H1 (cell line): Measurements from ENCODE around the gene TRIM9. TPM values are rescaled to one million over a fixed set of nuclear protein-coding genes. Genes with fewer than 3 reads are reported as not detected.

Experiments
- CTCF ChIA-PET: fragments of 300-600 bp; sonication (Branson Sonifier 250); formaldehyde crosslinking; loops from one replicate; lab custom pipeline; 2021; ENCODE audit not compliant: partially characterized antibody; lab: Charles Lee
- POLR2A ChIA-PET: fragments of 300-600 bp; sonication (Branson Sonifier 250); formaldehyde crosslinking; loops from one replicate; lab custom pipeline; 2021; ENCODE audit warnings: inconsistent platforms; ENCODE audit not compliant: partially characterized antibody; lab: Charles Lee
- DNase-seq, 2 experiments: peaks; one replicate each; pipeline versions ENCODE4 v3.0.0 to v3.0.0-alpha.2; 2010 to 2022; ENCODE audit warnings: low spot score in 2 of 2, low read depth in 1 of 2, mixed read lengths in 1 of 2
- FAIRE-seq: peaks from 2 replicates; lab custom pipeline; 2011; peaks lifted over from hg19 to GRCh38; lab: Jason Lieb, UNC
- H2AFZ ChIP-seq: 2 replicates; pipeline ENCODE4 v1.8.1; 2012; ENCODE audit warnings: low read length, inconsistent platforms
- H2AK5ac ChIP-seq: 2 replicates; pipeline ENCODE4 v1.6.1; 2013; ENCODE audit warnings: low read depth, low read length
- H2BK120ac ChIP-seq: replicated peaks from 2 replicates; pipeline ENCODE3; 2013; ENCODE audit warnings: low read depth, low read length, inconsistent platforms
- H2BK12ac ChIP-seq: 2 replicates; pipeline ENCODE4 v1.6.1; 2013; ENCODE audit warnings: low read depth, low read length
- H2BK15ac ChIP-seq: 2 replicates; pipeline ENCODE4 v1.6.1; 2013; ENCODE audit warnings: low read length
- H2BK20ac ChIP-seq: 2 replicates; pipeline ENCODE4 v1.6.1; 2013; ENCODE audit warnings: low read length
- H2BK5ac ChIP-seq: 2 replicates; pipeline ENCODE4 v1.6.1; 2013; ENCODE audit warnings: low read depth, low read length
- H3K14ac ChIP-seq: 2 replicates; pipeline ENCODE4 v1.6.1; 2013; ENCODE audit warnings: inconsistent platforms; ENCODE audit not compliant: insufficient read length
- H3K18ac ChIP-seq: 2 replicates; pipeline ENCODE4 v1.6.1; 2013; ENCODE audit warnings: low read length; ENCODE audit errors: extremely low read depth
- H3K23ac ChIP-seq: 2 replicates; pipeline ENCODE4 v1.6.1; 2013; ENCODE audit warnings: inconsistent platforms; ENCODE audit not compliant: insufficient read length
- H3K23me2 ChIP-seq: 2 replicates; pipeline ENCODE4 v1.6.1; 2013; ENCODE audit warnings: low read depth, low read length
- H3K27ac ChIP-seq: 2 replicates; pipeline ENCODE4 v1.6.1; 2011; ENCODE audit warnings: low read depth, low read length, inconsistent platforms
- H3K27me3 ChIP-seq, 4 experiments: replicated peaks in 1 of 4; 1 replicate in 1 of 4; 2 replicates in 3 of 4; pipeline versions ENCODE4 v1.6.1 to v1.8.1; 2011 to 2013; ENCODE audit warnings: low read length in 3 of 4, mild to moderate bottlenecking in 3 of 4, inconsistent platforms in 2 of 4, mixed read lengths in 2 of 4, moderate library complexity in 1 of 4; ENCODE audit not compliant: control insufficient read depth in 3 of 4, insufficient read depth in 3 of 4; ENCODE audit errors: extremely low read depth in 1 of 4
- H3K36me3 ChIP-seq, 4 experiments: 2 replicates each; pipeline versions ENCODE4 v1.6.1 to v1.8.1; 2011 to 2013; ENCODE audit warnings: mild to moderate bottlenecking in 4 of 4, low read length in 3 of 4, moderate library complexity in 2 of 4, control low read depth in 1 of 4, inconsistent platforms in 1 of 4; ENCODE audit not compliant: insufficient read depth in 4 of 4, control insufficient read depth in 2 of 4
- H3K4ac ChIP-seq: replicated peaks from 2 replicates; pipeline ENCODE3; 2013; ENCODE audit warnings: low read length, low read depth, mixed read lengths, inconsistent platforms; ENCODE audit not compliant: insufficient read length
- H3K4me1 ChIP-seq, 4 experiments: replicated peaks in 1 of 4; 1 replicate in 1 of 4; 2 replicates in 3 of 4; pipeline versions ENCODE4 v1.6.1 to v1.8.1; 2011 to 2013; ENCODE audit warnings: low read length in 3 of 4, inconsistent platforms in 2 of 4, mixed read lengths in 1 of 4; ENCODE audit not compliant: insufficient read depth in 4 of 4, control insufficient read depth in 3 of 4
- H3K4me2 ChIP-seq, 2 experiments: 2 replicates each; pipeline versions ENCODE4 v1.6.1 to v1.8.1; 2011 to 2013; ENCODE audit warnings: low read depth in 2 of 2, low read length in 2 of 2, control low read depth in 1 of 2, inconsistent platforms in 1 of 2, mild to moderate bottlenecking in 1 of 2; ENCODE audit not compliant: insufficient read depth in 1 of 2
- H3K4me3 ChIP-seq, 4 experiments: fragments of 200-600, 300-600 bp in 1 of 4; sonication (generic), shearing (Covaris generic), sonication (Bioruptor Twin) in 1 of 4; 2 replicates each; pipeline versions ENCODE4 v1.5.1 to v1.8.1; 2011 to 2016; ENCODE audit warnings: low read length in 4 of 4, low read depth in 3 of 4, control low read depth in 2 of 4, inconsistent platforms in 2 of 4, mild to moderate bottlenecking in 2 of 4, mixed read lengths in 1 of 4, moderate library complexity in 1 of 4; ENCODE audit not compliant: insufficient read depth in 2 of 4; ENCODE audit errors: extremely low read depth in 1 of 4
- H3K56ac ChIP-seq: replicated peaks from 2 replicates; pipeline ENCODE3; 2013; ENCODE audit warnings: low read depth, mild to moderate bottlenecking, mixed read lengths, low read length, inconsistent platforms; ENCODE audit not compliant: insufficient read length
- H3K79me1 ChIP-seq: 2 replicates; pipeline ENCODE4 v1.6.1; 2013; ENCODE audit warnings: low read depth, low read length, control low read depth
- H3K79me2 ChIP-seq, 2 experiments: 2 replicates each; pipeline versions ENCODE4 v1.6.1 to v1.8.1; 2012 to 2013; ENCODE audit warnings: low read length in 2 of 2, mild to moderate bottlenecking in 2 of 2, inconsistent platforms in 1 of 2; ENCODE audit not compliant: insufficient read depth in 2 of 2, control insufficient read depth in 1 of 2
- H3K9ac ChIP-seq, 4 experiments: replicated peaks in 1 of 4; 1 replicate in 1 of 4; 2 replicates in 3 of 4; pipeline versions ENCODE4 v1.6.1 to v1.8.1; 2011 to 2013; ENCODE audit warnings: low read depth in 3 of 4, low read length in 3 of 4, control low read depth in 2 of 4, mild to moderate bottlenecking in 2 of 4, moderate library complexity in 2 of 4, inconsistent platforms in 1 of 4; ENCODE audit errors: extremely low read depth in 1 of 4
- H3K9me3 ChIP-seq, 2 experiments: 2 replicates each; pipeline versions ENCODE4 v1.6.1 to v1.8.1; 2012 to 2013; ENCODE audit warnings: mild to moderate bottlenecking in 2 of 2, moderate library complexity in 2 of 2, control low read depth in 1 of 2, inconsistent platforms in 1 of 2, low read depth in 1 of 2, low read length in 1 of 2, mixed read lengths in 1 of 2; ENCODE audit not compliant: insufficient read depth in 2 of 2
- H4K20me1 ChIP-seq, 2 experiments: replicated peaks in 1 of 2; 2 replicates each; pipeline versions ENCODE3 to v1.8.1; 2011 to 2013; ENCODE audit warnings: inconsistent platforms in 2 of 2, low read length in 2 of 2, mild to moderate bottlenecking in 1 of 2; ENCODE audit not compliant: insufficient read depth in 2 of 2, control insufficient read depth in 1 of 2
- H4K5ac ChIP-seq: 2 replicates; pipeline ENCODE4 v1.6.1; 2013; ENCODE audit warnings: low read length, low read depth, mixed read lengths, inconsistent platforms; ENCODE audit not compliant: insufficient read length
- H4K8ac ChIP-seq: 2 replicates; pipeline ENCODE4 v1.8.0; 2013; ENCODE audit warnings: mild to moderate bottlenecking, moderate library complexity, low read length, inconsistent platforms; ENCODE audit not compliant: insufficient read depth; ENCODE audit errors: extremely low read depth
- H4K91ac ChIP-seq: replicated peaks from 2 replicates; pipeline ENCODE3; 2013; ENCODE audit warnings: low read length, mixed read lengths, inconsistent platforms; ENCODE audit not compliant: insufficient read length
- BACH1 ChIP-seq: IDR thresholded peaks from 2 replicates; pipeline ENCODE4 v1.6.1; 2012; ENCODE audit warnings: low read length, improper control_type of control experiment
- EGR1 ChIP-seq: IDR thresholded peaks from 2 replicates; pipeline ENCODE4 v1.6.1; 2011; ENCODE audit warnings: low read depth, low read length, borderline replicate concordance
- HDAC6 ChIP-seq: IDR thresholded peaks from one replicate; pipeline ENCODE4 v1.7.1; 2012; ENCODE audit warnings: low read depth, mild to moderate bottlenecking, inconsistent platforms, low read length, moderate library complexity
- KDM5A ChIP-seq: fragments of 200-600 bp; IDR thresholded peaks from 2 replicates; pipeline ENCODE4 v1.7.1; 2012; ENCODE audit warnings: mild to moderate bottlenecking, low read length, inconsistent platforms, mixed read lengths
- POLR2AphosphoS5 ChIP-seq: IDR thresholded peaks from 2 replicates; pipeline ENCODE4 v1.6.1; 2011; ENCODE audit warnings: low read depth, low read length
- POU5F1 ChIP-seq: IDR thresholded peaks from 2 replicates; pipeline ENCODE4 v1.6.1; 2011; ENCODE audit warnings: low read depth, mild to moderate bottlenecking, low read length, moderate library complexity
- SP1 ChIP-seq: IDR thresholded peaks from 2 replicates; pipeline ENCODE4 v1.6.1; 2011; ENCODE audit warnings: low read depth, low read length
- SP2 ChIP-seq: IDR thresholded peaks from 2 replicates; pipeline ENCODE4 v1.6.1; 2012; ENCODE audit warnings: mild to moderate bottlenecking, low read length, inconsistent platforms
- SRF ChIP-seq: IDR thresholded peaks from 2 replicates; pipeline ENCODE4 v1.6.1; 2011; ENCODE audit warnings: mild to moderate bottlenecking, low read depth, low read length, moderate library complexity
- TBP ChIP-seq: IDR thresholded peaks from 2 replicates; pipeline ENCODE4 v1.6.1; 2011; ENCODE audit warnings: low read depth, low read length, improper control_type of control experiment
- TEAD4 ChIP-seq: IDR thresholded peaks from 2 replicates; pipeline ENCODE4 v1.6.1; 2012; ENCODE audit warnings: low read depth, low read length, inconsistent platforms, mixed read lengths
- ZNF274 ChIP-seq: IDR thresholded peaks from 2 replicates; pipeline ENCODE4 v1.7.0; 2012; ENCODE audit warnings: low read length, borderline replicate concordance; ENCODE audit errors: extremely low read depth
- WGBS, 2 experiments: shearing (Covaris generic) in 1 of 2; methylation state at CpG; one replicate each; pipeline versions ENCODE4 v1.1.6 to v1.1.7; 2013 to 2015; ENCODE audit warnings: low lambda C conversion rate in 2 of 2, mixed read lengths in 2 of 2, inconsistent platforms in 1 of 2, low coverage in 1 of 2, missing lambda C conversion rate in 1 of 2; ENCODE audit not compliant: insufficient replicate concordance in 2 of 2, insufficient coverage in 1 of 2, insufficient read length in 1 of 2; ENCODE audit errors: extremely low coverage in 1 of 2, missing lambda C conversion rate in 1 of 2; 5-methylcytosine and 5-hydroxymethylcytosine counted together
- polyA plus RNA-seq, 7 experiments: library from polyadenylated mRNA; depleted of rRNA in 3 of 7; stranded (reverse) in 5 of 7; unstranded in 2 of 7; fragments of >200 nt in 5 of 7; fragments of 200-250 nt in 2 of 7; gene quantifications; 1 replicate in 5 of 7; 2 replicates in 1 of 7; 4 replicates in 1 of 7; pipeline versions ENCODE4 v1.2.1 to v1.2.3, GENCODE V29; 2011 to 2013; ENCODE audit warnings: missing spikeins in 2 of 7, mixed read lengths in 2 of 7
- total RNA-seq: library from RNA; stranded (reverse); fragmentation: NEBNext Ultra II Directional; extraction: Animal tissue kit (Norgen Biotek cat#: 25700); gene quantifications from 2 replicates; pipeline ENCODE4 v1.2.1, GENCODE V29; 2021
- TF ChIP-seq, protein P1 (sequence below): IDR thresholded peaks from 2 replicates; pipeline ENCODE4 v1.6.1; 2012; ENCODE audit warnings: inconsistent platforms
- TF ChIP-seq, protein P2 (sequence below): IDR thresholded peaks from 2 replicates; pipeline ENCODE4 v1.6.1; 2012; ENCODE audit warnings: low read length, inconsistent platforms

Gene TRIM9
- total and polyA plus RNA-seq, 2 of the 8 experiments (the other 6 are each of a cell fraction or from before 2014, with no cell fraction given): 2.7 to 5.4 TPM

GRCh38 chr14:50932156-50932555, 162.7 kb downstream of the TRIM9 start:
- Histone ChIP-seq H2BK5ac (no peak overlapping the region), H4K5ac (no peak overlapping the region), H3K9me3 (no peaks in the 10 kb centered on the region), H2AFZ (no peak overlapping the region), H3K36me3 (peaks cover 0 to 24% (median 13%) of the 10 kb centered on the region in 4 experiments; a peak in 7 of 8 replicates), H3K23me2 (no peaks in the 10 kb centered on the region), H2BK12ac (no peak overlapping the region), H3K79me1 (no peaks in the 10 kb centered on the region), H3K14ac (no peak overlapping the region), H3K9ac (no peak overlapping the region), H3K27me3 (no peaks in the 10 kb centered on the region), H4K91ac (no peak overlapping the region), H3K4me3 (no peak overlapping the region), H4K8ac (no peak overlapping the region), H3K56ac (no peak overlapping the region), H3K4ac (no peak overlapping the region), H3K27ac (no peak overlapping the region), H2BK120ac (no peak overlapping the region), H3K79me2 (no peaks in the 10 kb centered on the region), H3K23ac (no peak overlapping the region), H3K18ac (no peak overlapping the region), H2AK5ac (no peak overlapping the region), H2BK15ac (no peak overlapping the region), H4K20me1 (no peaks in the 10 kb centered on the region), H3K4me1 (no peaks in the 10 kb centered on the region), H3K4me2 (no peak overlapping the region), H2BK20ac (no peak overlapping the region)
- POLR2A ChIA-PET: no interaction called here
- CTCF ChIA-PET: interaction anchor here (1.0 kb wide), 1 partner anchor 156 kb away, joined by 3 read pairs; no protein-coding TSS in a partner anchor
- FAIRE-seq: no peak
- no peak for DNase-seq
- WGBS, 2 experiments: 68% methylated on average over 1 of the region's 1 CpG; no CpG with 5 or more reads in 1 of the 2 experiments
- TF ChIP-seq SRF (no peak), POLR2AphosphoS5 (no peak), SP1 (no peak), ZNF274 (no peak), POU5F1 (no peak), TEAD4 (no peak), BACH1 (no peak), EGR1 (no peak), TBP (no peak), SP2 (no peak), HDAC6 (no peak), KDM5A (no peak)
- TF ChIP-seq, protein P1, sequence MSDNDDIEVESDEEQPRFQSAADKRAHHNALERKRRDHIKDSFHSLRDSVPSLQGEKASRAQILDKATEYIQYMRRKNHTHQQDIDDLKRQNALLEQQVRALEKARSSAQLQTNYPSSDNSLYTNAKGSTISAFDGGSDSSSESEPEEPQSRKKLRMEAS: no peak
- TF ChIP-seq, protein P2, sequence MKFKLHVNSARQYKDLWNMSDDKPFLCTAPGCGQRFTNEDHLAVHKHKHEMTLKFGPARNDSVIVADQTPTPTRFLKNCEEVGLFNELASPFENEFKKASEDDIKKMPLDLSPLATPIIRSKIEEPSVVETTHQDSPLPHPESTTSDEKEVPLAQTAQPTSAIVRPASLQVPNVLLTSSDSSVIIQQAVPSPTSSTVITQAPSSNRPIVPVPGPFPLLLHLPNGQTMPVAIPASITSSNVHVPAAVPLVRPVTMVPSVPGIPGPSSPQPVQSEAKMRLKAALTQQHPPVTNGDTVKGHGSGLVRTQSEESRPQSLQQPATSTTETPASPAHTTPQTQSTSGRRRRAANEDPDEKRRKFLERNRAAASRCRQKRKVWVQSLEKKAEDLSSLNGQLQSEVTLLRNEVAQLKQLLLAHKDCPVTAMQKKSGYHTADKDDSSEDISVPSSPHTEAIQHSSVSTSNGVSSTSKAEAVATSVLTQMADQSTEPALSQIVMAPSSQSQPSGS: no peak
